Kasumi-1 (cell line): ENCODE measurements around the gene B3GAT1.
"Not testable (repeated sequence)": the region's sequence is repeated elsewhere in the genome, so short reads cannot be mapped to it uniquely, and the experiment has no call there.

ENCODE experiments used
- DNase-seq, 2 experiments: peaks; one replicate each; lab custom pipeline; 2025; lab: John Stamatoyannopoulos, UW

Gene B3GAT1, protein sequence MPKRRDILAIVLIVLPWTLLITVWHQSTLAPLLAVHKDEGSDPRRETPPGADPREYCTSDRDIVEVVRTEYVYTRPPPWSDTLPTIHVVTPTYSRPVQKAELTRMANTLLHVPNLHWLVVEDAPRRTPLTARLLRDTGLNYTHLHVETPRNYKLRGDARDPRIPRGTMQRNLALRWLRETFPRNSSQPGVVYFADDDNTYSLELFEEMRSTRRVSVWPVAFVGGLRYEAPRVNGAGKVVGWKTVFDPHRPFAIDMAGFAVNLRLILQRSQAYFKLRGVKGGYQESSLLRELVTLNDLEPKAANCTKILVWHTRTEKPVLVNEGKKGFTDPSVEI

DNA sequence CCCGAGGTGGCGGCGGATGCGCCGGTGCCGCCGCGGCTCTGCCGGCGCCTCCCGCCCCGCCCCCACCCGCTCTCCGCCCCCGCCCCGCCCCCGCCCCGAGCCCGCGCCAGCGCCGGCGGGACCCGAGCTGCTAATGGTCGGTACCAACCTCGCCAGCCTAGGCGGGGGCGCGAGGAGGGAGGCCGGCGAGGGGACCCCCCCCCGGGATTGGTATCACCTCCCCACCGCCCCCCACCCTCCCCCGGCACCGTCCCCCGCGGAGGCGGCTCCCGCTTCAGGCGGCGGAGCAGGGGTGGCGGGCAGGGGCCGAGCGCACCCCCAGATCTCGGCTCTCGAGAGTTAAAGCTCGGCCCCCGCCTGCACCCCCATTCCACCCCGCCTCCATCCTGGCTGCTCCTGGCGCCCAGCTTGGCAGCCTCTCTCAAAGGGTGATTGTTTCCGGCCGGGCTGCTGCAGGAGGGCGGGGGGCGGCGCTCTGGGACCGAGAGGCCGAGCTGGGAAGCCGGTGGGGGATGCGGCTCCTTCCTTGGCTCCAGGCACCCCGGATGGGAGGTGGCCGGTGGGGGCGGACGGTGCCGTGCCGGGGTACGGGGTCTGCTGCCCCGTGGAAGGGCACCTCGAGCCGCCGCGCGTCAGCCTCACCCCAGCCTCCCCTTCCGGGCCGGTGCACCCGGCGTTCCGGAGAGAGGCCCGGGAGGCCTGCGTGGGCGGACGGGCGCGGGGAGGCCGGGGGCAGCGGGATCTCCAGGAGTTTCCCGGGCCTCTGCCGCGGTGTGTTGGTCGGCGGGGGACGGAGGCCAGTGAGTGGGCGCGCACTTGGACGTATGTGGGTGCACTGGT lies at the start of gene B3GAT1:
Gene B3GAT1, minus strand, starts transcription at position 40 of the 840 bp plus-strand sequence. CDS start 24,583 bp downstream, outside the sequence.
- DNase-seq = no peak

DNA sequence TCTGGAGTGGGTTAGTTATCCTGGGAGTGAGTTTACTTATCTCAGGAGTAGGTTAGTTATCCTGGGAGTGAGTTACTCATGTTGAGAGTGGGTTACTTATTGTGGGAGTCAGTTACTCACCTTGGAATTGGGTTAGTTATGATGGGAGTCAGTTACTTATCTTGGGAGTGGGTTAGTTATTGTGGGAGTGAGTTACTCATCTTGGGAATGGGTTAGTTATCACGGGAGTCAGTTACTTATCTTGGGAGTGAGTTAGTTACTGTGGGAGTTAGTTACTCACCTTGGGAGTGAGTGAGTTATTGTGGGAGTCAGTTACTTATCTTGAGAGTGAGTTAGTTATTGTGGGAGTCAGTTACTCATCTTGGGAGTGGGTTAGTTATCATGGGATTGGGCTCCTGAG lies 49.6 kb upstream of the B3GAT1 start:
- DNase-seq = no peak

DNA sequence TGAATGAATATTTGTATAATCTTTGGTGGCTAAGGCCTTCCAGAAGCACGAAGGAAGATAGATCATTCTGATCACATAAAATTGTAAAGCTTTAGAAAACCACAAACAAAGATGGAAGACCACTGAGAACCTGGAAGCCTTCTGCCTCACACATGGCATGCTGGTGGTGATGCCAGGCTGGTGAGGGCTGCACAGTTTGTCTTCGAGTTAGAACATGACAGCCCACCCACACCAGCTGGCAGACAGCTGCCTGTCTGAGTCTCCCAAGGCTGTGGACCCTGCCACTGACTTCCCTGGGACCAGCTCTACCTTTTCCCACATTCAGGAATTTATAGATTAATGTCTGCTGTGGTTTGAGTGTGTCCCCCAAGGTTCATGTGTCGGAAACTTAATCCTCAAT lies 48.8 kb upstream of the B3GAT1 start:
- DNase-seq = no peak

DNA sequence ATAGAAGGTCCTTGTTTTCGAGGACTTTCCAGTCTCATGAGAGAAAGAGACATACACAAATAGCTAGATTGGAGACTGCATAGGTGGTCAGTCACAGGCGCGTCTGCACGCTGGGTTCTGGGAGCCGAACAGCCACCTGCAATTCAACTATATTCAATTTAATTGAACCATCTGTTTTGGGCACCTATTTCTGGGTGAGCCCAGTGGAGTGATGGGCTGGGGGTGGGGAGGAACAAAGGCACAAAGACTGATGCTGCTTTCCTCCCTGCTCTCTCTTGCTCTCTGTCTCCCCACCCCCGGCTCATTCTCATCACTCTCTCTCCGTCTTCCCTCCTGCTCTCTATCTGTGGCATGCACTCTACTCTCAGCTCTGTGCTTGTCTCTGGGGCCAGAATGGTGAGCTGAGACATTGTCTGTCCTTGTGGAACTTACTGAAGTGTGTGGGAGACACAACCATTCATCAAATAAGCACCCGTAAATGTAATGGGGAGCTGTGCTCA lies 48.1 kb upstream of the B3GAT1 start:
- no peak for DNase-seq

DNA sequence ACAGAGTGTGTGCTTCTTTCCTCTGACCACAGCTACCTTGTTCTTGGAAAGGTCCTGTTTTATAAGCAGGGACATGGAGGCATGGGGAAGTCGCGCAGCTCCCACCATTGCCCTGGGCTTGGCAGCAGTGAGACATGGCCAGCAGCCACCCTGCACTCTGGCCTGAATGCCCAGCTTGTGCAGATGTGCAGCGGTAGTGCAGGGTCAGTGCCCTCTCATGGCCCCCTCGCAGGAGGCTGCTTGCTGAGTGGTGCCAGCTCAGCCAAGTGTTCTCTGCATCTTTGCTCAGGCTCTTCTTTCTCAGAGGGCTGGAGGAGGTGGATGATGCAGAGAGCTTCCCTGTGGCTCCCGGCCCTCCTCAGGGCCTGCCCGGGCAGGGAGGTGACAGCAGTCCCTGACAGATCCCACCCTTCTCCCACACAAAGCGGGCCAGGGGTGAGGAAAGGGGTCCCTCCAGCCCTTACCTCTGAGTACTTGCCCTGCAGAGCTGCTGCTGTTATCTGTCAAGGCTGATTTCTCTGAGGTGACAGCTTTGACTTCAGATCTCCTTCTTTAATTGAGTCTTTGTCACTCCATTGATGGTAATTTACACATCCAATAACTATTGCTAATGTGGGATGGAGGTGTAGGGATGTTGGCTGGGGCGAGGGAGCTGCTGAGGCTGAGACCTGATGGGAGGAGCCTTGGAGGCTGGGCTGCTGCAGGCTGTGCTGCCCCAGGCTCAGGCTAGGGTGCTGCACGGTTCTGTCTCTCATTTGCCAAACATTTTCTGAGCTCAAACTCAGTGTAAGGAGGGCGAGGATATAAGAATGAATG lies 47.4 kb upstream of the B3GAT1 start:
- no peak for DNase-seq

DNA sequence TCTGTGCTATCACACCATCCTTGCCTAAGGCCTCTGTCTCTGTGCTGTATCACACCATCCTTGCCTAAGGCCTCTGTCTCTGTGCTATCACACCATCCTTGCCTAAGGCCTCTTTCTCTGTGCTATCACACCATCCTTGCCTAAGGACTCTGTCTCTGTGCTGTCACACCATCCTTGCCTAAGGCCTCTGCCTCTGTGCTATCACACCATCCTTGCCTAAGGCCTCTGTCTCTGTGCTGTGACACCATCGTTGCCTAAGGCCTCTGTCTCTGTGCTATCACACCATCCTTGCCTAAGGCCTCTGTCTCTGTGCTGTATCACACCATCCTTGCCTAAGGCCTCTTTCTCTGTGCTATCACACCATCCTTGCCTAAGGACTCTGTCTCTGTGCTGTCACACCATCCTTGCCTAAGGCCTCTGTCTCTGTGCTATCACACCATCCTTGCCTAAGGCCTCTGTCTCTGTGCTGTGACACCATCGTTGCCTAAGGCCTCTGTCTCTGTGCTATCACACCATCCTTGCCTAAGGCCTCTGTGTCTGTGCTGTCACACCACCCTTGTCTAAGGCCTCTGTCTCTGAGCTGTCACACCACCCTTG lies 45.5 kb upstream of the B3GAT1 start:
- not testable (repeated sequence) for DNase-seq

DNA sequence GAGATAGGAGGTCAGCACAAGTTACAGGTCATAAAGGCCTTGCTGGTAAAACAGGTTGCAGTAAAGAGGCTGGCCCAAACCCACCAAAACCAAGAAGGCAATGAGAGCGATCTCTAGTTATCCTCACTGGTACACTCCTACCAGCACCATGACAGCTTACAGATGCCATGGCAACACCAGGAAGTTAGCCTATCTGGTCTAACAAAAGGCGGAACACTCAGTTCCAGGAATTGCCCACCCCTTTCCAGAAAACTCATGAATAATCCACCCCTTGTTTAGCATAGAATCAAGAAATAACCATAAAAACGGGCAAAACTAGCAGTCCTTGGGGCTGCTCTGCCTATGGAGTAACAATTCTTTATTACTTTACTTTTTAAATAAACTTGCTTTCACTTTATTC lies 43.5 kb upstream of the B3GAT1 start:
- DNase-seq = no peak

DNA sequence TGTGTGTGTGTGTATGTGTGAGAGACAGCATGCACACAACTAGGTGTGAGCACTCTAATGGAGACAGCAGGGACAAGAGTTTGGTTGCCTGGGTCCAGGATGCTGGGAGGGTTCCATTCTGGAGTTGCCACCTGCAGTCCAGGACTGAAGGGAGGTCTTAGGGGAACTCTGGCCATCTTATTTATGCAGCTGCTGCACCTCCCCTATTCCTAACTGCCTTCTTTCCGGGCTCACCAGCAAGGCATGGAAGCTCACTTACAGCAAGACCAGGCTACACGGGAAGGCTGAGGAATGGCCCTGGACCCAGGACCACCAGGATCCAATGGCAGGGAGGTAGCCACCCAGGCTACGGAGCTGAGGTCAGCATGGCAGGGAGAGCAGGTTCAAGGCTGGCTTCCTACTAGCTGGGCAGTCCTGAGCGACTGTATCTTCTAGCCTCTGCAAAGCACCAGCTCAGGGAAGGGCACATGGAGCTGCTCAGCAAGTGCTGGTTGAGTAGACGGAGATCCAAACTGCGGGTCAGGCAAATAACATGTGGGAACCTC lies 42.2 kb upstream of the B3GAT1 start:
- DNase-seq = no peak

DNA sequence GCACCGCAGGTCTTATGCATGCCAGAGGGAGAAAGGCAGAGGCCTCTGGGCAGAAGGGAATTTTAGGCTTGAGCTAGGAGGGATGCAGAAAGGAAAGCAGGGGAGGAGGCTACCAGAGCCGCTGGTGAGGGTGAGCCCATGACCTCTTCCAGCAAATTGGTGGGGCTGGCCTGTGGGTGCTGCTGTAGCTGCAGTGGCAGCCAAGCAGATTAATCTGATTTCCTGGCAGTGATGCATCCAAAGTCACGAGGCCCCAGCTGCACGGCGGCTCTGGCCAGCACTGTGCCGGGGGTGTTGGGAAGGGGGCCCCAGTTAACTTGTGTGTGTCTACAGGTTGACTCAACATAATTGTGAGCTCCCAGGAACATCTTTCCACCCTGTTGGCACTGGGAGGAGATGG lies 41.4 kb upstream of the B3GAT1 start:
- no peak for DNase-seq

DNA sequence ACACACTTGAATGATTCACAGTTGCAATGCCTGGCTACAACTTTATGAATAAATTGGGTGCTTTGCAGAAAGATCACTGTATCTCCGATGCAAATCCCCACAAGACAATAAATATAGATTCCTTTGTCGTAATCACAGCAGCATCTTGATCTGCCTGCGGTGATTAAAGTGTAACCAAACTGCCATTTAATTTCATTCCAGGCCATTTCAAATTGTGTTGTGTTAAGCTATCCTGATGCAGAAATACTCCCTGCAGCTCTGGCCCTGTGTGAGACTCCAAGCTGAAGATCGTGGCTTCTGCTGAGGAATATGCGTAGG lies 40.8 kb upstream of the B3GAT1 start:
- no peak for DNase-seq

DNA sequence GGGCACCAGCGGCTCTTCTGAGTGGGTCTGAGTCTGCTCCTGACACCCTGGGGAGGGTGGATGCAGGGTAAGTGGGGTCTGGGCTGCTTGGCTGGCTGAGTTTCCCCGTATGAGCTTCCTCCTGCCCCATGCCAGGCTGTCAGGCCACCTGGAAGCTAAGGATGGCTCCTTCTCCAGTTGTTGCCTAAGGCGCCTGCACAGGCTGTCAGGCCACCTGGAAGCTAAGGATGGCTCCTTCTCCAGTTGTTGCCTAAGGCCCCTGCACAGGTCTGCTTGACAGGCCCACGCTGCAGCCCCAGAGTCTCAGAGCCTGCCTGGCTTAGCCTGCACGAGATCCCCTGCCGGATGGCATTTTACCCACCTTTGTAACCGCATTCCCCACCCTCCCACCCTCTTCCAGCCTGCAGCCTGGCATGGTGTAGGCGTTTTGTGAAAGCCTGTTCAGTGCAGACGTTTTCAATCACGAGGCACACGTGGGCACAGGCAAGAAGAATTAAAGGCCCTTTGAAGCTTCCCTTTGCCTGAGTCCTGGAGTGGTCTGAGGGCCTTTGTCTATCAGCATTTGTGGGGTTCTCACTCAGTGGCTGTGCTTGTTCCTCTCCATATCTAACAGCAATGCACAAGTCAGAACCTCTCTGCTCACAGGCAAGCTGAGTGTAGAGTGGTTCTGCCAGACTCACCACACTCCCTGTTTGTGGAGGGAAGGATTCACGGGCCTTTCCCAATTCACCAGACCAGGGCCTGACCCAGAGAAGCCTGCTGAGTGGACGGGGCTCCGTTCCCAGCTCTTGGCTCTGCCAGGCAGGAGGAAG lies 40.2 kb upstream of the B3GAT1 start:
- no peak for DNase-seq

DNA sequence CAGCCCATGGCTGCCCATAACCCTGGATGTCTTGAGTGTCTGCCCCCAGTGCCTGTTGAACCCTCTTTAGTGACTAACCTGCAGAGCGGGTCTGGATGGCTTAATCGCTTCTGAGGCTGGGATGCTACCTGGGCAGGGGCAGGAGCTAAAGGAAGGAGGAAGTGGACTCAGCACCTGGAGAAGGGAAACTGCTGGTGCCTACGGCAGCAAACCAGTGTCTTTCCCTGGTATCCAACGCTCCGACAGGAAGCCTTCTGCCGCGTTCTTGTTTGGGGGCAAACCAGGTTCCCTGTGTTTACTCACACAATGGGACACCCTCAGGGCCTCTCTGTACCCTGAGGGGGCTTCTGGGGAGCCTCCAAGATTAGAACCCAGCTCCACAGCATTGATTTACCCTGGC lies 38.1 kb upstream of the B3GAT1 start:
- DNase-seq = no peak

DNA sequence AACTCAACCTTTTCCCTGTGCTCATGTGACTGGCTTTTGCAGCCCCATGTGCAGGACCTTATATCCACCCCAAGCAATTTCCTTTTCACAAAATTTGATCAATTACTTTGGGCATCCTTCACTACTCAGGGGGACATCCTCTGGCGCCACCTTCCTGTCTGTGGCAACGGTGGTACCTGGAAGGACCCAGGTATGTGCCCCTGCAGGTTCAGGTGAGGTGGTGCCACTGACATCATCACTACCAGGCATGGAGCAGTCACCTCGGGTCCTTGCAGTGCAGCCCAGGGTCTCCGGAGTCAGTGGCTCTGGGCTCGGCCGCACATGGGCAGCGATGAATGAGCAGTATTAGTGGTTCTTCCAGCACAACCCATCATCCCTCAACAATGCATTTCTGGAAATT lies 37.7 kb upstream of the B3GAT1 start:
- DNase-seq = no peak

DNA sequence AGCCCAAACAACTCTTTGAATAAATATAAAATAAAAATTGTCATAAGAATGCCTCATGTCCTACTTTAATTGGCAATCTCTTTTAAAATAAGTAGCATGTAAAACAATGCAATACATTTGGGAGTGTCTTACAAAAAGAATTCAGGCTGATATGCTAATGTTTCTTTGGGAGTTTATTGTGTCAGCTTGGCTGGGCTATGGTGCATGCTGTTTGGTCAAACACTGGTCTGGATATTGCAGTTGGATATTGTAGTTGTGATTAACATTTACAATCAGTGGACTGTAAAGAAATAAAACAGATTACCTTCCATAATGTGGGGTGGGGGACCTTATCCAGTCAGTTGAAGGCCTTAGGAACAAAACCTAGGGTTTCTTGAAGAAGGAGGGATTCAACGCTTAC lies 37.0 kb upstream of the B3GAT1 start:
- no peak for DNase-seq

DNA sequence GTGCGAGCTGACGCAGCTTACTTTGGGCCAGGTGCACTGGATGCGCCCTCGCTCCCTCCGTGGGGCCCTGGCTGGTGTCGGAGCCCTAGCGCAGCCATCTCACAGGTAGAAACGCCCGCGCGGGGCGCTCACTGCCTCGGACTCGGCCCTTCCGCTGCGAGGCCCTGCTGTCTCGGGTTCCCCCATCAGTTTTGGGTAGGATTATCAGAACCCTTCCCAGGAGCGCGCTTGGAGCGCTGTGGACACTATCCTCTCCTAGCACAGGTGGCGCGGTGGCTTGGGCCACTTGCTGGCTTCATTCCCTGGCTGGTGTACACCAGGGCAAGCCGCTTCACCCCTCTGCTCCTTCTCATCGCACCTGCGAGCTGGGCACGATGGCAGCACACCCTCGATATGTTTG lies 35.7 kb upstream of the B3GAT1 start:
- DNase-seq = no peak

DNA sequence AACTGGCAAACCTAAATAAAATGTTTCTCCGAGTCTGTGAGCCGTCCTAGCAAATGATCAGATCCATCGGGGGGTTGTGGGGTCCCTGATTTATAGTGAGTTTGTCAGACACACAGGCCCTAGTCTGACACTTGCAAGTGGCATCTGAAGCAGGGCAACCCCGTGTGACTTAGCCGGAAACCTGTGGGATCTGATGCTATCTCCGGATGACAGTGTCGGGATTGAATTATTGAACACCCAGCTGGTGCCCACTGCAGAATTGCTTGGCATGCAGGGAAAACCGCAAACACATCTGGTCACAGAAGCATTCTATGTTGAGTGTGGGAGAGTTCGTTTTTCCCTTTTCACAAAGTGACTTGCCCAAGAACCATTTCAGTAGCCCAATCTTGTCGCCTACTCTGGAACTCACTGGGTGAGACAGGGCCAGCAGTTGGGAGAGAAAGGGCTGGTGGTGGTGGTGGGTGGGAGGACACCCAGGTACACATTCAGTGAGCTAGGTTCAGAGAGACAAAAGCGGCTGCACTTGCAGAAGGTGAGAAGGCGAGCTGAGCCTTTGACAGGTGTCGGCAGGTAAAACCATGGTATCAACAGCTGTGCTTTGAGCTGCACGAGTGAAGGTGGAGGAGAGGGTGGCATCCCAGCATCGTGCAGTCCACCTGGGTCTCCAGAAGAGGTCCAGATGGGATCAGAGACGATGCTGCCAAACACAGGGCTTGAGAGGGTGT lies 33.7 kb upstream of the B3GAT1 start:
- no peak for DNase-seq

DNA sequence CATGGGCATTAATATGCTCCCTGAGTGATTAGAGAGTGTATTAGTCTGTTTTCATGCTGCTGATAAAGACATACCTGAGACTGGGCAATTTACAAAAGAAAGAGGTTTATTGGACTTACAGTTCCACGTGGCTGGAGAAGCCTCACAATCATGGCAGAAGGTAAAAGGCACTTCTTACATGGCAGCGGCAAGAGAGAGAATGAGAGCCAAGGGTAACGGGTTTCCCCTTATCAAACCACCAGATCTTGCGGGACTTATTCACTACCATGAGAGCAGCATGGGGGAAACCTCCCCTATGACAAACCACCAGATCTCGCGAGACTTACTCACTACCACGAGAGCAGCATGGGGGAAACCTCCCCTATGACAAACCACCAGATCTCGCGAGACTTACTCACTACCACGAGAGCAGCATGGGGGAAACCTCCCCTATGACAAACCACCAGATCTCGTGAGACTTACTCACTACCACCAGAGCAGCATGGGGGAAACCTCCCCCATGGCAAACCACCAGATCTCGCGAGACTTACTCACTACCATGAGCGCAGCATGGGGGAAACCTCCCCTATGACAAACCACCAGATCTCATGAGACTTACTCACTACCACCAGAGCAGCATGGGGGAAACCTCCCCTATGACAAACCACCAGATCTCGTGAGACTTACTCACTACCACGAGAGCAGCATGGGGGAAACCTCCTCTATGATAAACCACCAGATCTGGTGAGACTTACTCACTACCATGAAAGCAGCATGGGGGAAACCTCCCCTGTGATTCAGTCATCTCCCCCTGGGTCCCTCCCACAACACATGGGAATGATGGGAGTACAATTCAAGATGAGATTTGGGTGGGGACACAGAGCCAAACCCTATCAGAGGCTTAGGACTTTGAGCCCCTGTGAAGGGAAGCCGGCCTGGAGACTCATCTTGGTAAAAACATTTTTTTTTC lies 32.4 kb upstream of the B3GAT1 start:
- DNase-seq = not testable (repeated sequence)

DNA sequence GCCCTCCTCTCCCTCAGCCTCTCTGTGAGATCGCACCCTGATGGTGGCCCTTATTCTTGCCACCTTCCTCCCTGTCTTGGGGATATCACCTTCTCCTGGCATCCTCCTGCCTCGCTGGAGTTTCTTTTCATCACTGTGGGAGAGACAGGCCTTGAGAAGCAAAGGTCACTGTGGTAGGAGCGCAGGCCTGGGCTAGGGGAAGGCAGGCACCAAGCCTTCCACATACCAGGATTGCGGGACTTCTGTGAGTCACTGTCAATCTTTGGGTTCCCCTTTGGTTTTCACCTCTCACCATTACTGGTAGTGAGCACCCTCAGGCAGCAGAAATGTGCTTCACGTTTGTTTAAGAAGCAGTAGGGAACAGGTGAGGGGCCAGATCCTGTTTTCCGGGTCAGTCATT lies 31.2 kb upstream of the B3GAT1 start:
- no peak for DNase-seq

DNA sequence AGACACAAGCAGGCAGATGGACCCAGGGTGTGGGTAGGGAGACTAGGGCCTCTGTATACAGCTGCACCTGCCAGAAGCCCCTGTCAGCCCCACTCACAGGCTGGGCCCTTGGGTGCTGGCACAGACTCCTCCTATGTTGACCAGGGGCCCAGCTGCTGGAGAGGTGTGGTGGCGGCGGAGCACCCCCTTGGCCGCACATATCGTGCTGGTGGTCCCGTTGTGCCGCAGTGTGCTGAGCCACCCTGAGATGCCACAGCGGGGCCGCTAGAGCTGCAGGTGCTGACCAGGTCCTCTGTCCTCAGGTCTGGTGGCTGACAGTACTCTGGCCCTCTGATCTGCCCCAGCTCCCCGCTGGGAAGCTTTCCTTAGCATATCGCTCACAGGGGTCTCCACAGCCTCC lies 30.2 kb upstream of the B3GAT1 start:
- DNase-seq = no peak
